HG03066 (cell line): ENCODE measurements around the gene UPP2.

Source experiments
- ATAC-seq: cut with Tn5 transposase; IDR thresholded peaks from one replicate; pipeline ENCODE4 v1.9.1; 2021; ENCODE audit warnings: low read depth; ENCODE audit not compliant: unreplicated experiment

UPP2 gene

DNA sequence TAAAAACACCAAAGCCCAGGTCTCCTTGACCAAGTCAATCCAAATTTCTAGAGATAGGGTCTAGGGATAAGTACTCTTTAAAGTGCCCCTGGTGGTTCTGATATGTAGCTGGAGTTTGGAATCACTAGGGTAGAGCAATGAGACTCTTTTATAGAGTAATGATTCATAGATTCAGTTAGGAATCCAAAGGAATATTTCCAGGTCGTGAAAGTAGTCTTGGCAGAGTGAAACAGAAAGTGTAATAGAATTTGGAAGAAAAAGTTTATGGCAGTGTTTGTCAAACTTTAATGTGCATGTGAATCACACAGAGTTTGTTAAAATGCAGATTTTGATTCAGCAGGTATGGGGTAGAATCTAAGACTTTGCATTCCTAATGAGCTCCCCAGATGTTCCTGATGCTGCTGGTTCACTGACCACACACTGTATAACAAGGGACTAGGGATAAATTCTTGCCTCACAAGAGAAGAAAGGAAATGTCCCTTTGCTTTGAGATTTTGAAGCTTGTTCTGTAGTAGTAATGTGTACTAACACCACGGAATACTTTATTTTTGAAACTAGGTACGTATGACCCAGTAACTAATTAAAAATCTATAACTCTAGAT, 1.8 kb downstream of the UPP2 start:
- no peak for ATAC-seq

- ATAC-seq: no peak
Observed at GRCh38 chr2:158104903-158105302, 3.2 kb downstream of the UPP2 start.

- ATAC-seq: no peak
Observed at GRCh38 chr2:158112992-158113391, 11.3 kb downstream of the UPP2 start.

DNA sequence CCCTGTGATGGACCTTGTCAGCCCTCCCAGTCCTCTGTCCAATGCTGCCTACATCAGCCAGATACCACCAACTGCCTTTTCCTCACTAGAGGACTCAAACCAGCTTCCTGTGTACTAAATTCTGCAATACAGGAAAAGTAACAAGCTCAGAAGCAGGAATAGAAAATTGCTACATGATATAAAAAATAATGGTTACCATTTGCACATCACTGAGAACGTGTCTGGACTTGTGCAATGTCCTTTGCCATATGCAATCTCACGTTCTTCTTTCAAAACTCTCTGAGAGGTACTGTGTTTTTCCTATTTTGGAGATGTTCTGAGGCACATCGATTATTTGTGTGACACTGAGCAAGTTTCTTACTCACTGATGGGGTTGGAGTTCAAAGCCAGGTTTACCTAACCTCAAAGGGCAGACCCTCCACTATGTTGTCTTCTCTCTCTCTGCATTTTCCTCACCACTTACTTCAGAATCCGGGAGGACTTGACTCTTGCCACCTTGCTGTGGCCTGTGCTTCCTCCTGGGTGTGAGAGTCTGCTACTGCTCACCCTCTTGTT, 12.1 kb downstream of the UPP2 start:
- ATAC-seq: no peak

DNA sequence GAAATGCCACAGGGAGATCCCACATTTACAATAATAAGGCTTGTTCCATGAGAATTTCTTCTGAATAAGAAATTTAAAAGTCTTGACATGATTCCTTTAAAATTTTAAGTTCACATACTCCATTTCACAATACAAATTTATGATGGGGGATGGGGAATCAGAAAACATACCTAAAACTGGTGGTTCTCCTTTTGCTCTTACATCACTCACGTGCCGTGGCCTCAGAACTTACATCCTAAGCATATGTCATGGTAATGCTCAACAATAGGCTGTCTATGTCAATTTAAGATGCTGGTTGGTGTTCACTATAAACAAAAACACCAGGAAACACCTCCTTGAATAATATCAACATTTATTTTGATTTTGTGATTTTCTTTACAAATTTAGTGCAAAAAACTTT, 12.8 kb downstream of the UPP2 start:
- ATAC-seq: no peak

DNA sequence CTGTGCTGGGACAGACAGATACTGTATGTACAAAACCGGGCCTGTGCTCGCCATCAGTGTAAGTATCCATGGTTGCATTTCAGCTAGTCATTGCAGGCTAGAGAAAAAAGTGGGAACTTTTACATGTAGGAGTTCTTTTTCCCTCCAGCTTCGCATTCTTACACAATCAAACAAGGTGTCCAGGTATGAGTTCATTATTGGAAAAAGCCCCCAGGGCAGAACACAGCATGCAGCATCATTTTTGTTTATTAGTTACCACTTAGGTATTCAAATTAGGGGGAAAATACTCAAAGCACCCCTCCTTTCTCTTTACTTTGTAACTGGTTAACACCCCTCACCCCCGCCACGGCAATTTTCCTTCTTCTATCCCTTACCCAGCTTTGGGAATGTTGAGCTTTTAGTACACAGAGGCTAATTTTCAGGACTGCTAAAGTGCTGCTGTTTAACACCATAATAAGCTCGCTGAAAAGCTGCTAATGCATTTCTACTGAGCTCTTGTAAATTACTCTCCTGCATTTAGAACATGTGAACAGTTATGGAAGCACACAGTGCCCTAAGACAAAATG, 13.6 kb downstream of the UPP2 start:
- ATAC-seq: no peak

GRCh38 chr2:158116936-158117335, 15.3 kb downstream of the UPP2 start:
- ATAC-seq: no peak

DNA sequence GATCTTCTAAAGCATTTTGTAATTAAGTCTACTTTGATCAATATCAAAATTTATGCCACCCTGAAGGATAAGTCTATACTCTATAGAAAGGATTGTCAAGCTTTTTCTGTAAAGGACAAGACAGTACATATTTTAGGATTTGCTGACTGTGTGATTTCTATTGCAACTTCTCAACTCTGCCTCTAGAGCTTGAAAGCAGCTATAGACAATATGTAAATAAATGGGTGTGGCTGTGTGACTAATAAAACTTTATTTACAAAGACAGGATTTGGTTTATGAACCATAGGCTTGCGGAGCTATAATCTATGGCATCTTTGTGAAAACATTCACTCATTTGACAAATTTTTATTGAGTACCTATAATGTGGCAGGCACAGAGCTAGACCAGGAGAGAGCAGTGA, 18.4 kb downstream of the UPP2 start:
- ATAC-seq: no peak

DNA sequence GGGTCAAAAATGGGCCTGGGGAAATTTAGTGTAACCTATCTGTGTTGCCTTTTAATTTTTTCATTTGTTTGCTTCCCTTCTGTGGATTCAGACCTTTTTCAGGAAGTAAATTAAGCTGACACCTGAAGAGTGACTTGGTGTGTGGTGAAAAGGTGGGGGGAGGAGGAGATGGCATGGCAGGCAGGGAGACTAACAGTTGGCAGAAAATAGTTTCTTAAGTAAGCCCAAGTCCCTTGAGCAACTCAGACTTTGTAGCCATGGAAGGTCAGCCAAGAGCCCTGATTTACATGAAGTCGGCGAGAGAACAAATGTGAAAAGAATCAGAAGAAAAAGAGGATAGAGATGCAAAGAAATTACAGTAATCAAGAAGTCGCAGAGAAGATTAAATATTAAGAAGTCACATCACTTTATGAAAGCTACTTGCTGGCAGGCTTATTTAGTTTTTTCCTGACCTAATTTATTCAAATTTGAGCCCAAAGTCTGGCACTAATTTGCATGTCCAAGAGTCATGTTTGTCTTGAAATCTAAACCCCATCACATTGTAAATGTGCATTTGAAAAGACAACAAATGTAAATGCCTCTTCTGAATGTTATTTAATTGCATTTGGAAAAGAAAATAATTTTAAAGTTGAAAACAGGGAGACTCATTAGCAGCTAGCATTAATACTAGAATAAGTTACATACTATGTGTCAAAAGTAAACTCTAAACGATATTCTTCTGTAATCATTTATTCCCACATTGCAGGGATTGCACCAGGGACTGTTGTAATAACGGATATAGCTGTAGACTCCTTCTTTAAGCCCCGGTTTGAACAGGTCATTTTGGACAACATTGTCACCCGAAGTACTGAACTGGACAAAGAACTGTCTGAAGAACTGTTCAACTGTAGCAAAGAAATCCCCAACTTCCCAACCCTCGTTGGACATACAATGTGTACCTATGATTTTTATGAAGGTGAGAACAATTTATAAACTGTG, 19.3 kb downstream of the UPP2 start:
- no peak for ATAC-seq

DNA sequence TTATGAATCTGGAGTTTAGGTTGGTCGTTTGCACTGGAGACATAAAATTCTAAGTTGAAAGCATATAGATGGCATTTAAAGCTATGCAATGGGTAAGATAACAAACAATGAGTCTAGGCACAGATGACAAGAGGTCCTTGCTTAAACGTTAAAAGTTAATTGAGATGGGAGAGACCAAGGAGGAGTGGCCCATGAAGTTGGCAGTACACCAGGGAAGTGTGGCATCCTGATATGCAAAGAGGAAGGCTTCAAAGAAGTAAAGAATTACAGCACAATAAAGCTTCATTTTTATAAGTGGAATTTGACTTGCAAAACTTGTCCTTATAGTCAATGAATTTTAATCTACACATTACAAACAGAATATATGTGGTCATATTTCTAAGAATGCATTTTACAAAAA, 23.2 kb downstream of the UPP2 start:
- ATAC-seq: no peak

DNA sequence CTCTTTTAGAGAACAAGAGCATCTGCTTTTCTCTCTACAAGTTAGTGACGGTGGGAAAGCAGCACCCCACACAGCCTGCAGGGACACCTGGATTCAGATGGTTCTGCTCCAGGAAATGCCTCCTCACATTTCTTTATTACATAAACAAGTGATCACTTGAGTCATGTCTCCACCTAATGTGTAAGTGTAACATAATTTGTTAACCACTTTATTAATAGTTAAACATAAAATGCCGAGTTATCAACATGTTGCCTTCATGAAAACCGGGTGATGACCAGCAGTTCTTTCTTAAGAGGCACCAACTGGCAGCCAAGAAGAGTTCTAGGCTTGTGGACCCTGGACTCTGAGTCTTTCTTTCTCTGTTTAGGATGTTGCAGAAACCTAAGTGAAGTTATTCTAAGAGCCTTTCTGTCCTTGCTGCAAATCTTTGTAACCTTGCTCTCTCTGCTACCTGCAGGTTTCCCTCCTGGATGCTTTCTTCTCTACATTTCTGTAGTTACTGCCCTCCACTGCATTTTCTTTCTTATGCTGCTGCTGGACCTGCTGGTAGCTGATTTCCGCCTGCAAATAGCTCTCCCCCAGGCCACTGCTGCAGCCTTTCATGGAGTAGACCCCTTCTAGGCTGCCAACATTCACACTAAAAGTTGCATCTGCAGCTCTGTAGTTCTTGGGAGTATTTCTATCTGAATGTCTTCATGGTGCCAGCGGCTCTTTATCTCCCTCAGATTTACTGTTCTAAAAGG, 24.3 kb downstream of the UPP2 start:
- ATAC-seq: no peak

DNA sequence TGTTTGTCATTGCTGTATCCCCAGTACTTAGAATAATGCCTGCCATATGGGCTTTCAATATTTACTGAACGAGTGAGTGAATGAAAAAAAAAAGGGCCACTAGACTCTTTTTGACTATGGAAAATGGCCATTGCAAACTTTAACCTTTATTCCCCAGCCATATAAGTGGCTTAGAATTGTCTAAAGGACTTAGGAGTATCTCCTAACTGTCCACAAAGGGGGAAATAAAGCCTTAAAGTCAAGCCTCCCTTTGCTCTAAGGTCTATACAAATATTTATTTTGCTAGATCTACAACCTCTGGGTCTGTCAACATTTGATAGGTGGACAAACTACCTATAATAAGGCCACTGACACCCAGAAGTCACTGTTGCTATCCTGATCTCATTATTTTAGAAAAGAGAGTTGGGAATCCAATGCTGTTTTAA, 25.7 kb downstream of the UPP2 start:
- no peak for ATAC-seq

DNA sequence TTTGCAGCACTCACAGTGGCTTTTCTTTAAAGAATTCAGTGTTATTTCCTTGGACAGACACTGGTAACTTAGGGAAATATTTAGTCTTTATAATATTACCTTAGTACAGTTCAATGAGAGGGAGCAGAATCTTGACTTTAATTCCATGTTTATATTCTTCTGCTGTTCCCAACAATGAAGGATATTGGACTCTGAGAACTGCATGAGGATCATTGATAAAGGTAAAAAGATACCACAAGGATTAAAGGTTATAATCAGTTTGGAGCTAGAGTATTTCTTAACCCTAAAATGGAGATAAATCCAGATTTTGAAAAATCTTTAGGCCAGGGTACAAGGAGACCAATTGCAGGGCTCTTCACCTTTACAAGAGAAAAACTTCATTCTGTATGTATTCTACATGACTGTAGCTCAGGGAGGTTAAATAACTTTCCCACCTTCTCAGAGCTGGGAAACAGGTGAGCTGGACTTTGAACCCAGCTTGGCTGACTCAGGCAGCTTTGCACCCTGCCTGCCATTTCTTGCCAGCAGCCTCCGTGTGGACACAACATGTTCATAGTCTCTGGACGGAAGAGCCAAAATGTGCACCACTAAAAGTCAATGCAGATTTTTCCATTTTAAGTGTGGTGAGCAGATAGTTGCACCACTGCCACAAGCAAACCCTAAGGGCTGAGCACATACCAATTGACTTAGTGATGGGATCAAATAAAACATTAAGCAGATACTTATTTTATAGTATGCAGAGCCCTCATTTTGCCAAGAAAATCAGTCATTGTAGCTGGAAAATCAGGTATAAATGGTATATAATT, 26.7 kb downstream of the UPP2 start:
- no peak for ATAC-seq

DNA sequence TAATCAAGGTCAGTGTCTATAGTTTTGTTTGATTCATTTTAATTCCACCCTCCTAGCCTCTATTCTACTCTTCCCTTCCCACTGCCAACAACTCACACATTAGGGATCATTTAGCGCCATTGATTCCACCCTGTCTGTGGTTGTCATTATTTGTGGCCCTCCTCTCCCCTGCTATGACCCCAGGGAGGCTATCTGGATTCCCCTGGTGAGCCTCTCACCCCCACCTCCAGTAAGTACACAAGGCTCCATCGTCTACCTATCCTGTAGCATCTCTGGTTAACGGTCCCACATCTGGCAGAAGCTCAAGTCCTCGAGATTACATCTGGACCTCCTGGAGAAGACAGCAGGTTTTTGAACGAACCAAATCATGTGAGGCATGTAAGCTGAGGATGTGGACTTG, 27.4 kb downstream of the UPP2 start:
- no peak for ATAC-seq

GRCh38 chr2:158130832-158131473, 29.3 kb downstream of the UPP2 start:
- no peak for ATAC-seq

- ATAC-seq: no peak
Observed at GRCh38 chr2:158131483-158131912, 29.8 kb downstream of the UPP2 start.

GRCh38 chr2:158131919-158132566, 30.4 kb downstream of the UPP2 start:
- no peak for ATAC-seq

- ATAC-seq: no peak
Observed at GRCh38 chr2:158134055-158134454, 32.4 kb downstream of the UPP2 start.

DNA sequence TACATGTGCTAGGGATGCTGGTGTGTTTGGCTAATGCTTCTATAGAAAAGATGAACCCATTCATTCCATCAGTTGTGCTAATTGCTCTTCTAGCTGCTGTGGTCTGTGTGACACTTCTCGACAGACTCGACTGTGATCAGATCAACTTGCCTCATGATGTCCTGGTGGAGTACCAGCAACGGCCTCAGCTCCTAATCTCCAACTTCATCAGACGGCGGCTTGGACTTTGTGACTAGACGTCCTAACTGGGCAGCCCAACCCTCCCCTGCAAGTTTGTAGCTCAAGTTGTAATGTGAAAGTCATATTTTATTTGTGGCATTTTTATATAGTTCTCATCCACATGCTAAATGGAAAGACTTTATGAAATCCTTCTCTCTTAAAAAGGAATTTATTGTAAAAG, 33.0 kb downstream of the UPP2 start:
- no peak for ATAC-seq
